ENCODE results near the gene FAM9A.
"Not testable (repeated sequence)": the region's sequence is repeated elsewhere in the genome, so short reads cannot be mapped to it uniquely, and the experiment has no call there.

Gene FAM9A

DNA sequence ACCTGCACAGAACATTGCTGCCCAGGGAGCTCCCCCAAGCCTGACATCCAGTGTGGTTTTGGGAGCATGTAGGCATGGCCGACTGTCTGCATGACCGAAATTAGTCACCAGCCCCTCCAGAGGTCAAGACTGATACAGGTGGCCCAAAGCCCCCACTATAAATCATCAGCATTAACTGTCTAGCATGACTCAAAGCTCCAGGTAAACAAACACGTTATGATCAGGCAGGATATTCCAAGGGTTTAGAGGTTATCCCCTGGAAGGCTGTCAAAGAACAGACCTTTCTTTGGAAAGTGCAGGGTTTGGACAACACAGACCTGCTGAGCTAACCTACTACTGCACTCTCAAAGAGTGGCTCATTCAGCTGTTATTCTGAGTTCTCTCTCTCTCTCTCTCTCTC is 2.1 kb upstream of the FAM9A start:
- DNase-seq (ENCODE audit: low read depth) = no peak

DNA sequence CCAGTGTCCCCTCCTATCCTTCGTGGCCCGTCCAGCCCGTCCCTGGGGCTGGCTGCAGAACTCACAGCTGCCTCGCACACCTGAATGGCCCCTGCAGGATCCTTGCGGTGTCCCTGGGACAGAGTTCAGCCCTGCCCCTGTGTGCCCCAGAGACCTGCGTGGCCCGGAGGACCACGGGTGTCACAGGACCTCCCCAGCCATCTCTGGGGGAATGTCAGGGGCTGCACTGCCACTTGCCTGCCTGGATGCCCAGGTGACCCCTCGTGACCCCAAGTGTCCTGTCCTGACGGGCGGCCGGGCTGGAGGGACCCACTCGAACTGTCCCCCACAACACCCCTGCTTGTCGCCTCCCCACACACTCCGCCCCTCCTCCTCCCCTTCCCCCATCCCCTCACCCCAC is 832 bp downstream of the FAM9A start:
- not testable (repeated sequence) for DNase-seq (ENCODE audit: low read depth)

DNA sequence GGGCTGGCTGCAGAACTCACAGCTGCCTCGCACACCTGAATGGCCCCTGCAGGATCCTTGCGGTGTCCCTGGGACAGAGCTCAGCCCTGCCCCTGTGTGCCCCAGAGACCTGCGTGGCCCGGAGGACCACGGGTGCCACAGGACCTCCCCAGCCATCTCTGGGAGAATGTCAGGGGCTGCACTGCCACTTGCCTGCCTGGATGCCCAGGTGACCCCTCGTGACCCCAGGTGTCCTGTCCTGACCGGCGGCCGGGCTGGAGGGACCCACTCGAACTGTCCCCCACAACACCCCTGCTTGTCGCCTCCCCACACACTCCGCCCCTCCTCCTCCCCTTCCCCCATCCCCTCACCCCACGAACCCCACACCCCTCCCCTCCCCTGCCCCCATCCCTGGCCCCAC is 1.9 kb downstream of the FAM9A start:
- not testable (repeated sequence) for DNase-seq (ENCODE audit: low read depth)

DNA sequence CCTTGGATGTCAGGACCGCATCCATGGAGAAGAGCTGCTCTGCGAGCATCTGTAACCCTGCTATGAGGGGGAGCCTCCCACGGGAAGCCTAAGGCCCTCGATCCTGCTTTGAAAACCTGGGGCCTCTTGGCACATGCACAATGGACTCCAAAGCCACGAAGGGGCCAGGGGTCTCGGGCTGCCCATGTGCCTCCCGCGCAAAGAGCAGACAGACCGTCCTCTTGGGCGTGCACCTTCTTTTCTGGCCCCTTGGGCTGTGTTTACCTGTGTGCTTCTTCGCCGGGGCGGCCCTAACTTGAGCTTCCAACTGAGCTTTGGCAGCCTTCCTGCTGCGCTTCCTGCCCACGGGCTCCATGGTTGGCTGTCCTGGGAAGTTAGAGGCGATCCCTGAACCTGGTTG is 2.5 kb downstream of the FAM9A start:
- not testable (repeated sequence) for DNase-seq (ENCODE audit: low read depth)

DNA sequence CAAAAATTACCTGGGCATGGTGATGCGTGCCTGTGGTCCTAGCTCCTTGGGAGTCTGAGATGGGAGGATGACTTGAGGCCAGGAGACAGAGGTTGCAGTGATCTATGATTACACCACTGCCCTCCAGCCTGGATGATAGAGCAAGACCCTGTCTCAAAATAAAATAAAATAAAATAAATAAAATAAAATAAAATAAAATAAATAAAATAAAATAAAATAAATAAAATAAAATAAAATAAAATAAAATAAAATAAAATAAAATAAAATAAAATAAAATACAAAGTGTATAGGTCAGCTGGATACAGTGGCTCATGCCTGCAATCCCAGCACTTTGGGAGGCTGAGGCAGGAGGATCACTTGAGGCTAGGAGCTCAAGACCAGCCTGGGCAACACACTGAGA is 14.1 kb downstream of the FAM9A start:
- not testable (repeated sequence) for DNase-seq (ENCODE audit: low read depth)

GRCh38 chrX:8784162-8784561 is 17.0 kb downstream of the FAM9A start:
- DNase-seq (ENCODE audit: low read depth) = no peak

- no peak for DNase-seq (ENCODE audit: low read depth)
Measured at GRCh38 chrX:8783714-8784098, 17.5 kb downstream of the FAM9A start.

GRCh38 chrX:8783097-8783713 is 18.0 kb downstream of the FAM9A start:
- DNase-seq (ENCODE audit: low read depth) = peak; percentile 2

DNA sequence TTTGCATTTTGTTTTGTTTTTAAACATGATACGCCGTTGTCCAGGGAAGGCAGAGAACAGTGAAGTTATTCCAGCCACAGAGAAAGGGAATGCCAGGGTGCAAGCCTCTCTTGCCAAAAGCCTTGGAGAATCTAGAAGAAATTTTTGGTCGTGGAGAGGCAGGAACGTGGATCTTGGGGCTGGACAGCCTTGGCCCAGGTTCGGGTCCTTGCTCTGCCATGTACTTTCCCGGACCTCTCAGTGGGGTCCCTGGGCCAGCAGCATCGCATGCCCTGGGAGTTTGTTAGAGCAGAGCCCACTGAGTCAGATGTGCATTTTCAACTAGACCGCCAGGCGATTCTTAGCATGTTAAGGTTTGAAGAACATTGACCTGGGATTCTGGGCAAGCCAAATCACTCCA is 18.6 kb downstream of the FAM9A start:
- DNase-seq (ENCODE audit: low read depth) = no peak

DNA sequence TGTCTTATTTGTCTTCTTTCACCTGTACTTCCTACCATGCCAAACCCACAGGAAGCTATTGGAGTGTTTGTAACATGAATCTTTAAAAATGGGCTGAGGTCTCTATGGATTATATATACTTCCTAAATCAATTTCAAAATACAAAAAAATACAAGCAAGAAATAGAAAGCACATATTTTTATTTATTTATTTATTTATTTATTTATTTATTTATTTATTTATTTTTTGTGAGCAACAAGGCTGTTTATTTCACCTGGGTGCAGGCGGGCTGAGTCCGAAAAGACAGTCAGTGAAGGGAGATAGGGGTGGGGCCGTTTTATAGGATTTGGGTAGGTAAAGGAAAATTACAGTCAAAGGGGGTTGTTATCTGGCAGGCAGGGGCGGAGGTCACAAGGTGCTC is 19.3 kb downstream of the FAM9A start:
- DNase-seq (ENCODE audit: low read depth) = not testable (repeated sequence)

- DNase-seq (ENCODE audit: low read depth) = no peak
Measured at GRCh38 chrX:8773117-8773516, 28.1 kb downstream of the FAM9A start.

- DNase-seq (ENCODE audit: low read depth) = no peak
Measured at GRCh38 chrX:8760021-8760420, 41.2 kb downstream of the FAM9A start.

GRCh38 chrX:8758706-8759105 is 42.5 kb downstream of the FAM9A start:
- not testable (repeated sequence) for DNase-seq (ENCODE audit: low read depth)

DNA sequence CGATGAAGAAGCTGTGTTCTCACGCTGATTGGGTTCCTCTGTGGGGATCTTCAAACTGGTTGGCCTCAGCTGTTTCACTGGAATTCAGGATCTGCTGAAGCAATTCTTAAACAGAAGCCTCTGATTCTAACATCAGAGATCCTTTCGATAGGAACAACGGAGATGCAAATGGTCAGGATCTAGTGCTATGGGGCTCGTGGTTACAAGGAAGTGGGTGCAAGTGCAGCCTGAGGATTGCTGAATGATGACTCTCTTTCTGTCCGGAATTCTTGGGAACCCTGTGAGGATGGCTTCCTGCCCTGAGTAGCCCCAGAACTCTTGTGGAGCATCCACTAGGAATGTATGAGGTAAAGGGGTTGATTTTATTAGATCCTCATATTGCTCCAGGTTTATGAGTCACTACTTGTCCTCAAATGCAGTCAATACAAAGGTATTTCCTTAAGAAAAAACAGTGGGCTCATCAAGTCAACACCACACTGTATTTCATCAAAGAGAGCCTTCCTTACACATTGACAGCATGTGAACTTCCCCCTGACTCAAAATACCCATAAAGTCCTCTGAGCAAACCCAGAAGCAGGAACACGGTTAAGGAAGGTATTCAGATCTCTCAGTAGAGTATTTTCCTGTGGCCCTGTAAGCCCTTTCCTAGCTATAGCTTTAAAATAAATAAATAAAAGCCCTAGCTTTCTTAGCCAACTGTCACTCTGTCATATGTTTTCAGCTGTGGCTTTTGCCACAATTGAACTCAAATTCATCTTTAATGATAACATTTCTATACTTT is 43.4 kb downstream of the FAM9A start:
- not testable (repeated sequence) for DNase-seq (ENCODE audit: low read depth)

DNA sequence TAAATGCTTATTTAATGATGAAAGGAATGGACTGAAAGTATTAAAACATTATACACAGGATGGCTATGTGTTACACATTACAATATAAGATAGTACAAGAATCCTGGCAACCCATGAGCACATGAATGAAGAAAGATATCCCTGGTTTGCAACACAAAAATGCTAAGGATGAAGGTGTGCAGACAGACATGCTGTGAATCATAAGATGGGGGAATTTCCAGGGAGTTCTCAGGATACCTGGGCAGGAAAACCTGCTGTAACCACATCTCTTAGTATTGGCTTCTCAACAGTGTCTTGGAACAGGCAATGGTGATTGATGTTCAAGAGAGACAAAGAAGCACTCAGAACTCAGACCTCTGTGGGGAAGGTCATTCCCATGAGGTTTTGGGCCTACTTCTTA is 45.4 kb downstream of the FAM9A start:
- no peak for DNase-seq (ENCODE audit: low read depth)

DNA sequence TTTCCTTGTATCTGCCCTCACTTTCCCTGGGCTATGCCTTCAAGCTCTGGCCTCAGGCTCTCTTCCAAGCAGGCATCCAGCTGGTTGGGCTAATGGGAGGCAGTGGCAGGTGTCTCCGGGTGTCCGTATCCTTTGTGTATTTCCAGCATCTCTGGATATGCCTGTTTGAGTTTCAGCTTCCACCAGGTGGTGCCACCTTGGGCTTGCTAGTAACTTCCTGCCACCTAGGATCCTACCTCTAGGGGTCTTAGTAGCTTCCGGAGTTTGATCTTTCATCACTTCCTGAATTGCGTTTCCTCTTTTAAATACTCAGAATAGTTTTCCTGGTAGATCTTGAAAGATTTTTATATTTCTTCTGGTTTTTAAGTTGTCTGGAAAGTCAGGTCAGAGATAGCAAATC is 46.1 kb downstream of the FAM9A start:
- no peak for DNase-seq (ENCODE audit: low read depth)

DNA sequence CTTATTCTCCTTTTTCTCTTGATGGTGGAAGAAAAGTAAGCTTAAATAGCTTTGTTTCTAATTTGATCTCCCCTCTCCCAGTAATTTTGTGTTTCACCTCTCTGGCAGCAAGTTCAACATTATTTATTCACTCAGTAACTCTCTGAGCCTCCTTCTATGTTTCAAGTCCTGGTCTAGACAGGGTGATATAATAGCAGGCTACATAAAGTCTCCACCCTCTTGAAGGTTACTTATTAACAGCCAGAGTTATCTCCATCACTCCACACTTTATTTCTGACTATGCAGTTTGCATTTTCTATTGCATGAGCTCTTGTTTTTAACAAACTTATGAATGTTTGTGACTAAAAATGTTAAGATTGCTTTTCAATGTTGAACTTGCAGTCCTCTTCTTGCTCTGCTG is 51.5 kb downstream of the FAM9A start:
- DNase-seq (ENCODE audit: low read depth) = no peak

DNA sequence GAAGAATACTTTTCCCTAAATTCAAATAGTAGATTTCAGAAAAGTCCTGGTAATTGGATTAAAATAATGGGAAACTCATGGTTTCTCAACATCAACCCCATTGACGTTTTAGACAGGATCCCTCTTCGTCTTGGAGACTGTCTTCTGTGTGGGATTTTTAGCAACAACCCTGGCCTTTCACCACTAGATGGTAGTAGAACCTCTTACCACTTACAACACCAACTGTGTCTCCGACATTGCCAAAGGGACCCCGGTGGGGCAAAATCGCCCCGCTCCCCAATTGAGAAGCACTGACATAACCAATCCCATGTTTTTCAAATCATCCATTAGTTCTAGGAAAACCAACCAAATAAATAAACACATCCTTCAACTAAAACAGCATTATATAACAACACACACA is 52.3 kb downstream of the FAM9A start:
- DNase-seq (ENCODE audit: low read depth) = no peak

DNA sequence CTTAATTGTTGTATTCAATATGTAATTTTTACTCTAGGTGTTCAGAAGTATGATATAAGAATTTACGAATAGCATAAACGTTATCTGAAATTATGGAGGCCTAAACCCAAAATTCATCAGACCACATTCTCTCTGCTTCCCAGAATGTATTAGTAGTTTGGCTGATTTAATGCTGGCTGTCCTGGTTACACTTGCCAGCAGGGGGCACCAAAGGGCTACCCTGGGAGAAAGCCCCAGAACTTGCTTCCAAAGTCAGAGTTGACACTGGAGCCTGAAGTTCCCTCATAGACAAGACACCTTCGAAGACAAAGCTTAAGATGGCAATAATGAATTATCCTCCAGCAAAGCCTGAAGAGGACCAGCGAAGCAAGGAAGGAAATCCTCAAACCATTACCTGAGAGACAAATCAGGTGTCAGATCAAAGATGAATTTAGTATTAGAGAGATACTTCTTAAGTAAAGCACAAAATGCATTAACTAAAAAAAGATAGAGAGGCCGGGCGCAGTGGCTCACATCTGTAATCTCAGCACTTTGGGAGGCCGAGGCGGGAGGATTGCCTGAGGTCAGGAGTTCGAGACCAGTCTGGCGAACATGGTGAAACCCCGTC is 58.0 kb downstream of the FAM9A start:
- peak; percentile 58 for DNase-seq (ENCODE audit: low read depth)

DNA sequence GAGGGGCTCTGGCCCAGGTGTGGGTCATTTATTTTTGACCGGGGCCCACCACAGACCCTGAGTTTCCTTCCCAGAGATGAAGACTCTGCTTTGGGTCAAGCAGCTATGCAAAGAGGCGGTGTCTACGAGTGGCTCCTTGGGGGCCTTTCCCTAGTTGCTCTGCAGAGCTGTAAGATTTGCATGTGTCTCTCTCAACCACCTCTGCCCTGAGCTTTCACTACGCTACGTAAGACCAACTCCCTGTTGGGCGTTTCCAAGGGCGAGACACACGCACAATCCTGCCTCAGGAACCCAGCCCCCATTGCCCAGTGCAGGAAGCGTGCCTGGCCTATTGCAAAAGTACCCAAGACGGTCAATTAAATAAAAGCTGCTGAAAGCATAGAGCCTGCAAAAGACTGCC is 59.2 kb downstream of the FAM9A start:
- DNase-seq (ENCODE audit: low read depth) = no peak

All from activated T-cell treated with anti-CD3 and anti-CD28 coated beads for 1 hour (primary cell).